MM.1S (cell line): ENCODE data around the gene DUSP3.
A peak's percentile ranks its signal among the peaks of the same experiment; 100 is the strongest.

Source experiments
- EZH2 ChIP-seq: fragments of 300-600 bp; sonication (generic); optimal IDR thresholded peaks from 2 replicates; pipeline ENCODE3; 2017; ENCODE audit warnings: low read depth, mild to moderate bottlenecking, antibody characterized with exemption, low read length, mixed read lengths
- TF ChIP-seq, protein P1 (sequence below): fragments of 300-600 bp; sonication (generic); IDR thresholded peaks from 2 replicates; pipeline ENCODE4 v1.5.1; 2016; ENCODE audit warnings: antibody characterized with exemption, low read length, mixed read lengths

DNA sequence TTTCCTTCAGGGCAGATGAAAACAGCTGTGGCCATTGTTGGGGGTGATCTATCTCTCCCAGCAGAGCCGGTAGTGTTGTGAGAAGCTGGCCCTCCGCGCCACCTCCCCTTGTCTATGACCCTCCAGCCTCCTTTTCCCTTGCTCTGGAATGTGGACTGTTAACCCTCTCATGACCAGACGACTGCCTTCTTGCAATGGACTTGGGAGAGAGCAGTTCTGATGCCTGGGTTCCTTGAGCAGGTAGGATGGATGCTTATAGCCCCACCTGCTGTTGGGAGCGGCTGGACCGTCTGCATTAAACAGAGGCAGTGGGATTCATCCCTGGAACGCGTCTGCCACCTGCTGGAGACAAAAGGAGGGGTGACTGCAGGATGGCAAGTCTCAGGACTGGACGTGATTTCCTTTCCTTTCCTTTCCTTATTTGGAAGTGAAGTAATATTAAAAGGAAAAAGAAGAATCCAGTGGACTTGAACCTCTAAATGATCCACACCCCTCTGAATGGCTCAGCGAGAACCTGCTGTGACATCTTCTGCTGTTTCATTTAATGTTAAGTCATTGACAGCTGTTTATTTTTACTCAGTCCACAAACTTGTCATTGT lies 18.4 kb downstream of the DUSP3 start:
- TF ChIP-seq, protein P1, sequence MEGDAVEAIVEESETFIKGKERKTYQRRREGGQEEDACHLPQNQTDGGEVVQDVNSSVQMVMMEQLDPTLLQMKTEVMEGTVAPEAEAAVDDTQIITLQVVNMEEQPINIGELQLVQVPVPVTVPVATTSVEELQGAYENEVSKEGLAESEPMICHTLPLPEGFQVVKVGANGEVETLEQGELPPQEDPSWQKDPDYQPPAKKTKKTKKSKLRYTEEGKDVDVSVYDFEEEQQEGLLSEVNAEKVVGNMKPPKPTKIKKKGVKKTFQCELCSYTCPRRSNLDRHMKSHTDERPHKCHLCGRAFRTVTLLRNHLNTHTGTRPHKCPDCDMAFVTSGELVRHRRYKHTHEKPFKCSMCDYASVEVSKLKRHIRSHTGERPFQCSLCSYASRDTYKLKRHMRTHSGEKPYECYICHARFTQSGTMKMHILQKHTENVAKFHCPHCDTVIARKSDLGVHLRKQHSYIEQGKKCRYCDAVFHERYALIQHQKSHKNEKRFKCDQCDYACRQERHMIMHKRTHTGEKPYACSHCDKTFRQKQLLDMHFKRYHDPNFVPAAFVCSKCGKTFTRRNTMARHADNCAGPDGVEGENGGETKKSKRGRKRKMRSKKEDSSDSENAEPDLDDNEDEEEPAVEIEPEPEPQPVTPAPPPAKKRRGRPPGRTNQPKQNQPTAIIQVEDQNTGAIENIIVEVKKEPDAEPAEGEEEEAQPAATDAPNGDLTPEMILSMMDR, result peak; percentile 100
- no peak for TF ChIP-seq EZH2
